Right renal pelvis (tissue), 4 donors: ENCODE data around the gene GLB1L2. TPM values are rescaled to one million over a fixed set of nuclear protein-coding genes. Genes with fewer than 3 reads are reported as not detected.

ENCODE experiments used
- DNase-seq, 4 donors: peaks; one replicate each; pipeline ENCODE4 v3.0.0-alpha.2; 2013; ENCODE audit warnings: low read depth in 4 of 4, low spot score in 3 of 4, missing footprints in 1 of 4
- polyA plus RNA-seq, 4 donors: library from polyadenylated mRNA; unstranded; fragments of 120-200 nt; gene quantifications; one replicate each; pipeline ENCODE4 v1.2.1, GENCODE V29; 2013; ENCODE audit not compliant: insufficient read length in 4 of 4

Gene GLB1L2
- polyA plus RNA-seq, 4 donors, result 19.4 to 23.9 (median 22.3) TPM

DNA sequence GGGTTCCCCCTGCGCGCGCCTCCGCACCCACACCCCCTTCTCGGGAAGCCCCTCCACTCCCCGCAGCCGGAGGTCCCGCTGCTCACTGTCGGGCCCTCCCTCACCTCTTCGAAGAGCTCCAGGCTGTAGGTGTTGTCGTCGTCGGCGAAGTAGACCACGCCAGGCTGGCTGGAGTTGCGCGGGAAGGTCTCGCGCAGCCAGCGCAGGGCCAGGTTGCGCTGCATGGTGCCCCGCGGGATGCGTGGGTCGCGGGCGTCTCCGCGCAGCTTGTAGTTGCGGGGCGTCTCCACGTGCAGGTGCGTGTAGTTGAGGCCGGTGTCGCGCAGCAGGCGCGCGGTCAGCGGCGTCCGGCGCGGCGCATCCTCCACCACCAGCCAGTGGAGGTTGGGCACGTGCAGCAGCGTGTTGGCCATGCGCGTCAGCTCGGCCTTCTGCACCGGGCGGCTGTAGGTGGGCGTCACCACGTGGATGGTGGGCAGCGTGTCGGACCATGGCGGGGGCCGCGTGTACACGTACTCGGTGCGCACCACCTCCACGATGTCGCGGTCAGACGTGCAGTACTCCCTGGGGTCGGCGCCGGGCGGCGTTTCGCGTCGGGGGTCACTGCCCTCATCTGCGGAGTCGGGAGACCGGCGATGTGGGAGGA, 51.9 kb downstream of the GLB1L2 start:
- no peak for DNase-seq

- no peak for DNase-seq
These were observed 52.6 kb downstream of the GLB1L2 start for GRCh38 chr11:134384406-134384805.

GRCh38 chr11:134385171-134385570, 53.4 kb downstream of the GLB1L2 start:
- no peak for DNase-seq

DNA sequence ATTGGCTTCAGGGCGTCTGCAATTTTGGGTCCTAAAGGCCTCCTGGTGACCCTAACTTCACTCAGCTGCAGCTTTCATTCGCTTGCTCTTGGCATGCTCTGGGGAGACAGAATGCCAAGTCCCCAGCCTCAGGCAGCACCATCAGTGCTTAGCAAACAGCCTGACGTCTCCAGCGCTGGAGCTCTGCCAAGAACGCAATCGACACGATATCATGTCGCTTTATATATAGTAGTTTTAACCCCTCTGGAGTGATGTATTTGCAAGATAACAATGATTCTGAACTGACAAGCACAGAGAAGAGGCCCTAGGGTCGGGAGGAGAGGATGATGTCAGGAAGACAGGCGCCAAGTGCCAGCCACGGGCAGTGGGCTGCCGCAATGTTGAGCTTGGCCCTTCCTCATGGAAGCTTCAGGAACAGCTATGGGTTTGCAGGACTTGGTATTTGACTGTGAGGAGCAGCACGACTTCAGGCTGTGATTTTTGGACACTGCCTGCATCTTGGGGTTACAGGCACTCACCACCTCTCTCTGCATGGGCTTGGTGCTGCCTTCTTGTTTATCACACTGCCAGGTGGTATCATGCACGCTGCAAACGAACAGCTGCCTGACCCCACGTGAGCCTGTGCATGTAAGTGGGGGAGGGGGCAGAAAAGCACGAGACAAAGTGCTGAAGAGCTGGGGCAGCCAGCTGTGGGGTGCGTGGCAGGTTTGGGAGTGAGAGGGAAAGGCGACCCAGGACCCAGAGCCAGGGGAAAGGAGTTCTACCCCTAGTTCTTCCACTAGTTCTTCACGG, 54.2 kb downstream of the GLB1L2 start:
- DNase-seq, result no peak

GRCh38 chr11:134386945-134387344, 55.2 kb downstream of the GLB1L2 start:
- no peak for DNase-seq

GRCh38 chr11:134387501-134387900, 55.7 kb downstream of the GLB1L2 start:
- no peak for DNase-seq

DNA sequence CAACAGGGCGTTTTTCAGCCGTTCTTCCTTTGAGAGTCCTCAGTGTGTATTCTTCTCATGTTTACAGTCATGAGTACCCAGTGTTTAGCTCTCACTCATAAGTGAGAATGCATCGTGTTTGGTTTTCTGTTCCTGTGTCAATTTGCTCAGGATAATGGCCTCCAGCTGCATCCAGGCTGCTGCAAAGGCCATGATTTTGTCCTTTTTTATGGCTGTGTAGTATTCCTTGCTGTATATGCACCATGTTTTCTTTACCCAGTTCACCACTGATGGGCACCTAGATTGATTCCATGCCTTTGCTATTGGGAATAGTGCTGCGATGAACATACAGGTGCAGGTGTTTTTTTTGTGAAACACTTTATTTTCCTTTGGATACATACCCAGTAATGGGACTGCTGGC, 56.8 kb downstream of the GLB1L2 start:
- no peak for DNase-seq

DNA sequence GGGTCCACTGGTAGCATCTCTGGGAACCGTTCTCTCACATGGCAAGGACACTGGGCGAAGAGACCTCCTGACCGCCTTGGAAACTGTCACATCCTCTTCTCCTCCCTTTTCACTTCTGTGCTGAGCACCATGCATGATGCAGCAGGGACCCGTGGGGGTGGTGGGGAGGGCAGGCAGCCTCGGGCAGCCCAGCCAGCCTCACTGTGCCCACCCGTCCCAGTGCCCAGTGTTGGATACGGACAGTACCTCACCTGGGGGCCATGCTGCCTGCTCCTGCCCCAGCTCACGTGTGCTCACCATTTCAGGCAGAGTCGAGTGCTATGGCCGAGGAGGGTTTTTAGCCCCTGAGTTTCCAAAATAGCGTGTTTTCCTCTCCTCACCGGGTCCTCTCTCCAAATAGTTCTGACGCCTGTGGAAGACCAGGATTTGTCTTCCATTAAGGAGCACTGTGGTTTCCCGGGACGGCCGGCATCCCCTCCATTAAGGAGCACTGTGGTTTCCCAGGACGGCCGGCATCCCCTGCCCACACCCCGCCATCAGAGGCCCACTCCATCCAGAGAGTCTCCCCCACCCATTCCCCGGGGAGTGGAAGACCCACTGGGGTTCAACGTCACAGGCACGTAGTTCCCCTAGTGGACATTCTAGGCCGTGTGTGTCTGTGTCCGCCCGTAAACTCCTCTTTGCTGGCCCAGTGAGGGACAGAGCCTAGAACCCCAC, 57.8 kb downstream of the GLB1L2 start:
- DNase-seq, result no peak

GRCh38 chr11:134390706-134391569, 59.1 kb downstream of the GLB1L2 start:
- no peak for DNase-seq

- DNase-seq, result no peak
These were observed 59.9 kb downstream of the GLB1L2 start for GRCh38 chr11:134391656-134392055.

DNA sequence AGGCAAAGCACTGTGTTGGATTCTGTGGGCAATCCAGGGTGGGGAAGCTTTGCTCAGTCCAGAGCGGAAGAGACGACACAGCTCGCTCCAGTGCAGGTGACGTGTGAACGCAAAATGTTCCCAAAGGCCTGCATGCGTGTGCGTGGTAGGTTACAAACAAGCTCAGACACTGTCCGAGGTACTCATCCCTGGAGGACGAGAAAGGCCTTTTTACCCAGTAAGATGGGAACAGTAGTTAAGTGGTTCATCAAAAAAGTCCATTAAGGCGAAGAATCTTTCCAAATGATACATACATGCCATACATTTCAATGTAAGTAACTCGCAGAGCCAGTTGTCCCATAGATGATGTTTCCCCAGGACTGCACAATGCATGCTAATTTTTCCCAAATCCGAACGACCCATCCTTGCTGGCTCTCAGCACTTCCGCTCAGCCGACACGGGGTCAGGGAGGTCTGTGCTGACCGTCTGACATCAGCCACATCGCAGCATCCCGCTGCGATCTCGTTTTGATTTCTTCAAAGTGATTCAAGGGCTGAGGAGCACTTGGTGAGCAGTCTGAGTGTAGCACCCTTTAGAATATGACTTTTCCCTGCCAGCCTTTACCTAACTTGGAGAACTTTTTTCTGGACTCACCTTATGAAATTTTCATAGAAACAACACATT, 61.3 kb downstream of the GLB1L2 start:
- DNase-seq, result no peak

DNA sequence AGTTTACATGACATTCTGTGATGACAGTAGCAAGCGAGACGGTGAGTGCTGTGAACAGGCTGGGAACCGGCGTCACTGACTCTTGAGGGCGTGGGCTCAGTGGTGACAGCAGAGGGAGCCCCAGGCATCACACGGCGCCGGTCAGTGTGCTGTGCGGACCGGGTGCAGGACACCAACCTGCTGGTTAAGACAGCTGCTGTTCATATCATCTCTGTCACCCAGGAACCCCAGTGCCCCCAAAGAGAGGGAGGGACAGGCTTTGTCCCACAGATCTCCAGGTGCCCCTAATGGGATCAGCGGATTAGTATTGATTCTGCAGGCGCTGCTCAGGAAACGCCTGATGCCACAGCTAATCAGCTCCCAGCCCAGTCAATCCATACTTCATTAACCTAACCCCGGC, 61.9 kb downstream of the GLB1L2 start:
- no peak for DNase-seq

- no peak for DNase-seq
These were observed 62.5 kb downstream of the GLB1L2 start for GRCh38 chr11:134394311-134394710.

DNA sequence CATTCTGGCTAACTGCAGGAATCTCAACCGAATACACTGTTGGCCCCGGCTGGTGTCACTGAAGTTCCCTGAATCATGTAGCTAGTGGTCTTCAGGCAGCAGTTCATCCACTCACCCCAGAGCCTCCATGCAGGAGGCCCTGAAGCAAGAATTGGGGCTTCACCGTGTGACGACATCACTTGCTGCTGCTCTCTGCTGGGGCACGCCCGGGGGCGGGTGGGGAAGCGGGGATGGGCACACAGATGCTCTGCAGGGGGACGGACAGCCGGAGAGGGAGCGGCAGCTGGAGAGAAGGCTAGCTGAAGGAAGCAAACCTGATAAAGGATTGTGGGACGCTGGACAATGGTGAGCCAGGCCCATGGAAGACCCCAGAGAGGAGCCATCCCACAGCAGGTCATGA, 63.2 kb downstream of the GLB1L2 start:
- no peak for DNase-seq

DNA sequence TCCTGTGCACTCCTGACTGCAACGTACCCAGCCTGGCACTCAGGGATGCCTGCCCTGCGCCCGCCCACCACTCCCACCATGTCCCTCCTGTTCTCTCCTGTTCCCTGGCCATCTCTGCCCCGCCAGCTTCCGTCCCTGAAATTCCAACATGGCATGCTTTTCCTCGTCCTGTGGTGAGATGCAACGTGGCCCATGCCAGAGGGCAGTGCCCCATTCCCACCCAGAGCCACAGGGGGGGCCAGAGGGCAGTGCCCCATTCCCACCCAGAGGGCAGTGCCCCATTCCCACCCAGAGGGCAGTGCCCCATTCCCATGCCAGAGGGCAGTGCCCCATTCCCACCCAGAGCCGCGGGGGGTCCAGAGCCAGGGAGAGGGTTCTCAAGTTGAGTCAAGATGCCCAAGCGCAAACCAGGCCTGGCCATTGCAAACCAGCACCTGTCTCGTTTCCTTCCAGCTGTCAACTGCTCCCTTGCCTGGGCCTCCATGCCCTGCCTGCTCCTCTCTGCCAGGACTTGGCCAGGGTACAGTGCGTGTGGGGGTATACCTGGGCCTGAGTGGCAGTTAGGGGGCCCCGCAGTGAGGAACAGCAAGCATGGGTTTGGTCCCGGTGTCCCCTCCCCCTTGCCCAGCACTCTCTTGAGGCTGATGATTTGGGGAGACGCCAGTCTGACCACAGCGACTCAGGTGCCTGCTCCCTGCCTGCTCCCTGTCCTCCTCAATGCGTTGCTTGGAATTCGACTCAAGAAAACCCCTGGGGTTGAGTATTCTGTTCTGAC, 65.7 kb downstream of the GLB1L2 start:
- DNase-seq, result no peak

- DNase-seq, result no peak
These were observed 66.3 kb downstream of the GLB1L2 start for GRCh38 chr11:134398079-134398444.

DNA sequence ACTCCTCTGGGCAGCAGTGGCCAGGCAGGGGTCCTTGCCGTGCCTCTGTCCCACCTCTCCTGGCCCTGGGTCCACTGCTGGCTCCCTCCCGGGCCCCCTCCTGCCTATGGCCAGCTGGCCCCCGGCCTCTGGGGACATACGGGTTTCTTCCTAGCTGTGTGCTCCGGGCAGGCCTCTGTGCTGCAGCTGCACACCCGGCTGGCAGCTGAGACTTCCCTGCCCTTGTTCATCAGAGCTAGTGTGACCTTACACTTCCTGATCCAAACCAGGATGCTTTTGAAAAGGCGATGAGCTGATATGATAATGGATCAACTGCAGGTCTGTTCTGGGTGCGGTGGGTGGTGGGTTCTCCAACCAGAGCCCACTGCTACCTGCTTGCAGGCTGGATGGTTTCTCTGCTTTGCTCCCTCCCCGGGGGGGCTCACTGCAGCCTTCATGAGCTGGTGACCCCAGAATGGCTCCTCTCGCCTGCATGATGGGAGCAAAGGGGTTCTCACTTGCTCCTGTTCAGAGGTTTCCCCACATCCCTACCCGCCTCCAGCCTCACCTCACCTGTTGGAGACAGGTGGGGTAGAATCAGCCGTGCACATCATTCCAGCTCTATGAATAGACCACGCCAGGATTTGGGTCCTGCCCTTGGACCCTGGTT, 67.0 kb downstream of the GLB1L2 start:
- no peak for DNase-seq

DNA sequence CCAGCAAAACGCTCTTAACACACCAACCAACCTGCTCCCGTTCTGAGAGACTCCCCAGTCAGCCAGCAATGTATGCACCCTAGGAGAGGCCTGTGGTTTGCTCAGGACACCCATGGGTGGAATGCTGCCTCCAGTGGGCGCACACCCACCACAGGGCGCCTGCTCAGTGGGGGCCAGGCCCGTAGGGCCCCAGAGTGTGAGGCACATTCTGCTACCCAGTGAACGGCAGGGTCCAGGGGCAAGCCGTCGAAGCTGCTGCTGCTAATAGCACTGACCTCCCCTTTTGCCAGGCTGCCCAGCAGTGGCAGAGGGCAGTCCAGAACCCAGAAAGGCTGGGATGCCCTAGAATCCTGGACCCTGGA, 67.5 kb downstream of the GLB1L2 start:
- DNase-seq, result no peak

- no peak for DNase-seq
These were observed 68.2 kb downstream of the GLB1L2 start for GRCh38 chr11:134399996-134400395.
